Ascending aorta (tissue), 2 donors: ENCODE results near the gene EGR2. TPM values are rescaled to one million over a fixed set of nuclear protein-coding genes. Genes with fewer than 3 reads are reported as not detected.

Source experiments
- DNase-seq, 2 donors: peaks; one replicate each; pipeline ENCODE4 v3.0.0-alpha.2; 2019; ENCODE audit warnings: low spot score in 2 of 2
- H3K27ac ChIP-seq, 2 donors: fragments of 200-600 bp; sonication (generic); one replicate each; pipeline ENCODE4 v1.5.1; 2016 to 2017; ENCODE audit warnings: mild to moderate bottlenecking in 1 of 2
- H3K27me3 ChIP-seq: fragments of 200-600 bp; sonication (generic); one replicate; pipeline ENCODE4 v1.5.1; 2017
- H3K36me3 ChIP-seq, 2 donors: fragments of 200-600 bp; sonication (generic); one replicate each; pipeline ENCODE4 v1.5.1; 2016
- H3K4me1 ChIP-seq, 2 donors: fragments of 200-600 bp; sonication (generic); one replicate each; pipeline ENCODE4 v1.5.1; 2016 to 2017; ENCODE audit warnings: mild to moderate bottlenecking in 1 of 2
- H3K4me3 ChIP-seq, 2 donors: fragments of 200-600 bp; sonication (generic); one replicate each; pipeline ENCODE4 v1.5.1; 2016 to 2017; ENCODE audit warnings: mild to moderate bottlenecking in 1 of 2
- H3K9me3 ChIP-seq, 2 donors: fragments of 200-600 bp; sonication (generic); one replicate each; pipeline ENCODE4 v1.5.1; 2016
- CTCF ChIP-seq, 3 experiments: fragments of 200-600 bp in 2 of 3; fragments of 450-650 bp in 1 of 3; sonication (generic) in 2 of 3; IDR thresholded peaks; one replicate each; pipeline ENCODE4 v1.5.1; 2016 to 2019; ENCODE audit warnings: antibody characterized with exemption in 3 of 3, mild to moderate bottlenecking in 1 of 3, moderate library complexity in 1 of 3
- intact Hi-C: fragments of 100-400 bp; cut with DNase I; formaldehyde crosslinking; loops from one replicate; pipeline ENCODE4 v1.15.1; 2023
- total RNA-seq: library from RNA; depleted of rRNA; stranded (reverse); fragments of >200 nt; gene quantifications from one replicate; pipeline ENCODE4 v1.1.0, GENCODE V29; 2016

The EGR2 gene
- total RNA-seq, 1 donor from 2014 or later = 11.9 TPM

GRCh38 chr10:62811159-62811875 is 4.8 kb downstream of the EGR2 start:
- intact Hi-C loops = loop anchor here (10.0 kb wide), 4 partner anchors 217 to 1867 kb away; partner anchors contain the start of genes RHOBTB1 and RTKN2

GRCh38 chr10:62810156-62810902 is 5.8 kb downstream of the EGR2 start:
- H3K36me3 ChIP-seq = peaks cover 0 to 6% of the 10 kb centered on the region in 2 donors
- peaks cover 4 to 27% of the 10 kb centered on the region in 2 donors for H3K4me1 ChIP-seq
- H3K27ac ChIP-seq = no peak overlapping the region
- no peak for TF ChIP-seq CTCF (IDR thresholded peaks at IDR 0.05)
- no peak for DNase-seq
- H3K4me3 ChIP-seq = no peak overlapping the region
- intact Hi-C loops = loop anchor here (10.0 kb wide), 4 partner anchors 216 to 1866 kb away; partner anchors contain the start of genes RHOBTB1 and RTKN2
- H3K9me3 ChIP-seq = no peaks in the 10 kb centered on the region
- peaks cover 8% of the 10 kb centered on the region for H3K27me3 ChIP-seq

More at GRCh38 chr10:62811159-62811875, 4.8 kb downstream of the EGR2 start:
- Histone ChIP-seq H3K27me3 (peaks cover 8% of the 10 kb centered on the region), H3K27ac (no peak overlapping the region), H3K36me3 (peaks cover 0 to 6% of the 10 kb centered on the region in 2 donors), H3K4me1 (peaks cover 9 to 26% of the 10 kb centered on the region in 2 donors), H3K4me3 (no peak overlapping the region), H3K9me3 (no peaks in the 10 kb centered on the region)
- no peak for DNase-seq
- TF ChIP-seq CTCF (IDR thresholded peaks at IDR 0.05) = no peak

GRCh38 chr10:62806251-62806650 is 9.9 kb downstream of the EGR2 start:
- no peak for TF ChIP-seq CTCF (IDR thresholded peaks at IDR 0.05)
- peaks cover 0 to 6% of the 10 kb centered on the region in 2 donors for H3K36me3 ChIP-seq
- no peaks in the 10 kb centered on the region for H3K27me3 ChIP-seq
- peak overlapping the region; percentile 69 to 97 for H3K4me3 ChIP-seq
- H3K4me1 ChIP-seq = peaks cover 0 to 24% of the 10 kb centered on the region in 2 donors
- H3K27ac ChIP-seq = no peak overlapping the region
- no peak for DNase-seq
- intact Hi-C loops = no loop called here
- no peaks in the 10 kb centered on the region for H3K9me3 ChIP-seq

- Histone ChIP-seq H3K9me3 (no peaks in the 10 kb centered on the region), H3K4me1 (peaks cover 0 to 24% of the 10 kb centered on the region in 2 donors), H3K27me3 (no peaks in the 10 kb centered on the region), H3K27ac (peak overlapping the region; percentile 95 to 97), H3K36me3 (peaks cover 0 to 6% of the 10 kb centered on the region in 2 donors), H3K4me3 (peak overlapping the region; percentile 69 to 97)
- intact Hi-C loops = no loop called here
- DNase-seq = no peak
- TF ChIP-seq CTCF (IDR thresholded peaks at IDR 0.05) = no peak
These were observed 10.7 kb downstream of the EGR2 start for GRCh38 chr10:62805231-62806099.
